Suprapubic skin (tissue), 4 donors: ENCODE results near the gene MUL1. TPM values are rescaled to one million over a fixed set of nuclear protein-coding genes. Genes with fewer than 3 reads are reported as not detected.
A peak's percentile ranks its signal among the peaks of the same experiment; 100 is the strongest.

Experiments used
- DNase-seq, 2 donors: peaks; one replicate each; pipeline ENCODE4 v3.0.0-alpha.2; 2019; ENCODE audit warnings: low spot score in 2 of 2
- H3K27ac ChIP-seq: fragments of 200-600 bp; sonication (generic); one replicate; pipeline ENCODE4 v1.5.1; 2019
- H3K27me3 ChIP-seq: fragments of 200-600 bp; sonication (generic); one replicate; pipeline ENCODE4 v1.5.1; 2019
- H3K36me3 ChIP-seq: fragments of 200-600 bp; sonication (generic); one replicate; pipeline ENCODE4 v1.5.1; 2019
- H3K4me1 ChIP-seq: fragments of 200-600 bp; sonication (generic); one replicate; pipeline ENCODE4 v1.5.1; 2019
- H3K4me3 ChIP-seq: fragments of 200-600 bp; sonication (generic); one replicate; pipeline ENCODE4 v1.5.1; 2019; ENCODE audit warnings: mild to moderate bottlenecking
- H3K9me3 ChIP-seq: fragments of 200-600 bp; sonication (generic); one replicate; pipeline ENCODE4 v1.5.1; 2019
- CTCF ChIP-seq, 2 donors: fragments of 200-600 bp in 1 of 2; fragments of 450-650 bp in 1 of 2; sonication (generic) in 1 of 2; IDR thresholded peaks; one replicate each; pipeline ENCODE4 v1.5.1; 2016 to 2019; ENCODE audit warnings: antibody characterized with exemption in 2 of 2, mild to moderate bottlenecking in 1 of 2, moderate library complexity in 1 of 2
- EP300 ChIP-seq: sonication (generic); formaldehyde crosslinking; IDR thresholded peaks from one replicate; pipeline ENCODE4 v1.6.1; 2017; ENCODE audit warnings: antibody characterized with exemption
- POLR2A ChIP-seq, 2 donors: fragments of 450-650 bp; IDR thresholded peaks; one replicate each; pipeline ENCODE4 v1.6.1; 2017; ENCODE audit warnings: antibody characterized with exemption in 2 of 2, mild to moderate bottlenecking in 2 of 2, moderate library complexity in 2 of 2
- POLR2AphosphoS5 ChIP-seq, 3 donors: sonication (generic); formaldehyde crosslinking; IDR thresholded peaks; one replicate each; pipeline ENCODE4 v1.6.1; 2017; ENCODE audit warnings: antibody characterized with exemption in 3 of 3
- WGBS: methylation state at CpG from one replicate; pipeline ENCODE4 v1.1.5; 2018; 5-methylcytosine and 5-hydroxymethylcytosine counted together
- total RNA-seq, 4 donors: library from RNA; depleted of rRNA; stranded (reverse); fragments of >200 nt; gene quantifications; one replicate each; pipeline ENCODE4 v1.1.0, GENCODE V29; 2016

Gene MUL1
- total RNA-seq, 4 donors from 2014 or later: 27.2 to 36.5 (median 28.4) TPM

- H3K9me3 ChIP-seq: no peaks in the 10 kb centered on the region
- TF ChIP-seq POLR2A (IDR thresholded peaks at IDR 0.05) (no peak), POLR2AphosphoS5 (IDR thresholded peaks at IDR 0.05) (no peak), CTCF (IDR thresholded peaks at IDR 0.05) (no peak), EP300 (no peak)
- no peak overlapping the region for H3K27ac ChIP-seq
- 84% methylated on average over 7 of the region's 7 CpGs for WGBS
- no peaks in the 10 kb centered on the region for H3K36me3 ChIP-seq
- no peak for DNase-seq
- H3K4me3 ChIP-seq: no peak overlapping the region
- H3K27me3 ChIP-seq: peaks cover 12% of the 10 kb centered on the region
- H3K4me1 ChIP-seq: peaks cover 36% of the 10 kb centered on the region
Measured at GRCh38 chr1:20491866-20492265, 16.1 kb downstream of the MUL1 start.

GRCh38 chr1:20491178-20491577 is 16.8 kb downstream of the MUL1 start:
- 67% methylated on average over 5 of the region's 6 CpGs for WGBS
- no peaks in the 10 kb centered on the region for H3K9me3 ChIP-seq
- peaks cover 19% of the 10 kb centered on the region for H3K27me3 ChIP-seq
- H3K27ac ChIP-seq: no peak overlapping the region
- H3K36me3 ChIP-seq: no peaks in the 10 kb centered on the region
- TF ChIP-seq CTCF (IDR thresholded peaks at IDR 0.05) (no peak), POLR2AphosphoS5 (IDR thresholded peaks at IDR 0.05) (no peak)
- no peak for DNase-seq
- H3K4me1 ChIP-seq: peaks cover 40% of the 10 kb centered on the region
- no peak overlapping the region for H3K4me3 ChIP-seq

GRCh38 chr1:20487236-20487590 is 20.7 kb downstream of the MUL1 start:
- Histone ChIP-seq H3K9me3 (no peaks in the 10 kb centered on the region), H3K27me3 (peaks cover 45% of the 10 kb centered on the region), H3K36me3 (no peaks in the 10 kb centered on the region), H3K27ac (no peak overlapping the region), H3K4me3 (peak overlapping the region; percentile 57), H3K4me1 (peaks cover 38% of the 10 kb centered on the region)
- WGBS: 27% methylated on average over 4 of the region's 4 CpGs
- TF ChIP-seq POLR2A (IDR thresholded peaks at IDR 0.05) (no peak), CTCF (IDR thresholded peaks at IDR 0.05) (no peak), POLR2AphosphoS5 (IDR thresholded peaks at IDR 0.05) (no peak), EP300 (no peak)
- DNase-seq: no peak

- Histone ChIP-seq H3K27me3 (peaks cover 45% of the 10 kb centered on the region), H3K4me1 (peaks cover 38% of the 10 kb centered on the region), H3K4me3 (peak overlapping the region; percentile 57), H3K36me3 (no peaks in the 10 kb centered on the region), H3K9me3 (no peaks in the 10 kb centered on the region), H3K27ac (peak overlapping the region; percentile 80)
- WGBS: 10% methylated on average over 8 of the region's 51 CpGs
- TF ChIP-seq EP300 (no peak), POLR2AphosphoS5 (IDR thresholded peaks at IDR 0.05) (no peak), CTCF (IDR thresholded peaks at IDR 0.05) (no peak)
- peak; percentile 86 for DNase-seq
Measured at GRCh38 chr1:20486457-20487235, 21.3 kb downstream of the MUL1 start.

- peak within 1 kb of the TSS; percentile 57 for H3K4me3 ChIP-seq
- H3K4me1 ChIP-seq: peaks cover 42% of the 10 kb centered on the region
- no peaks in the 10 kb centered on the region for H3K9me3 ChIP-seq
- H3K36me3 ChIP-seq: no peaks in the 10 kb centered on the region
- peaks cover 51% of the 10 kb centered on the region for H3K27me3 ChIP-seq
- TF ChIP-seq POLR2A (IDR thresholded peaks at IDR 0.05): peak in 1 of 2 donors; percentile 37
- no peak for TF ChIP-seq POLR2AphosphoS5 (IDR thresholded peaks at IDR 0.05)
- peak within 1 kb of the TSS; percentile 80 for H3K27ac ChIP-seq
- WGBS: under 1% methylated on average over 43 of the region's 104 CpGs
- DNase-seq: peak; percentile 78 to 87
Measured at GRCh38 chr1:20485527-20486456, 22.2 kb downstream of the MUL1 start, which contains the start of gene CAMK2N1. Gene CAMK2N1 (minus strand): TSS chr1:20486210. CDS start chr1:20485379, 831 bp downstream.
